HG02678 (cell line): ENCODE measurements around the gene ZNF786.
A peak's percentile ranks its signal among the peaks of the same experiment; 100 is the strongest.
"Not testable (repeated sequence)": the region's sequence is repeated elsewhere in the genome, so short reads cannot be mapped to it uniquely, and the experiment has no call there.

Experiments used
- ATAC-seq: cut with Tn5 transposase; IDR thresholded peaks from one replicate; pipeline ENCODE4 v1.9.1; 2021; ENCODE audit warnings: mild to moderate bottlenecking, moderate library complexity; ENCODE audit not compliant: unreplicated experiment

ZNF786 gene

DNA sequence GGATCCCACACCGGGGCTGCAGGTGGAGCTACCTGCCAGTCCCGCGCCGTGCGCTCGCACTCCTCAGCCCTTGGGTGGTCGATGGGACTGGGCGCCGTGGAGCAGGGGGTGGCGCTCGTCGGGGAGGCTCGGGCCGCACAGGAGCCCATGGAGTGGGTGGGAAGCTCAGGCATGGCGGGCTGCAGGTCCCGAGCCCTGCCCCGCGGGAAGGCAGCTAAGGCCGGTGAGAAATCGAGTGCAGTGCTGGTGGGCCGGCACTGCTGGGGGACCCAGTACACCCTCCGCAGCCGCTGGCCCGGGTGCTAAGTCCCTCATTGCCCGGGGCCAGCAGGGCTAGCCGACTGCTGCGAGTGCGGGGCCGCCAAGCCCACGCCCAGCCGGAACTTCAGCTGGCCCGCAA is 51.9 kb downstream of the ZNF786 start:
- not testable (repeated sequence) for ATAC-seq

DNA sequence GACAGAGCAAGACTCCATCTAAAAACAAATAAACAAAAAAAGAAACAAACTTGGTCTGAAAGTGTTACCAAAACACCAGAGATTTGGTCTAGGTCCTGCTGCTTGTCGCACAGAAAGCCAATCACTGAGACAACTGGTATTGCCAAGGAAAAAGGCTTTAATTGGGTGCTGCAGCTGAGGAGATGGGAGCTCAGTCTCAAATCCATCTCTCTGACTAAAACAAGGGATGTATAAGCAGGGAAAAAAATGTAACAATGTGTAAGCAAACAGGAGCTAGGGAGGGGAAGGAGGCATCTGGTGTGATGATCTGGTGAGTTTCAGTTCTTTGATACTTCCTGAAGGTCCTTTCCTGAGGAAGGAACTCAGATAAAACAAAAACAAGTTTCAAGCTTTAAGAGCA is 53.8 kb downstream of the ZNF786 start:
- ATAC-seq: no peak

DNA sequence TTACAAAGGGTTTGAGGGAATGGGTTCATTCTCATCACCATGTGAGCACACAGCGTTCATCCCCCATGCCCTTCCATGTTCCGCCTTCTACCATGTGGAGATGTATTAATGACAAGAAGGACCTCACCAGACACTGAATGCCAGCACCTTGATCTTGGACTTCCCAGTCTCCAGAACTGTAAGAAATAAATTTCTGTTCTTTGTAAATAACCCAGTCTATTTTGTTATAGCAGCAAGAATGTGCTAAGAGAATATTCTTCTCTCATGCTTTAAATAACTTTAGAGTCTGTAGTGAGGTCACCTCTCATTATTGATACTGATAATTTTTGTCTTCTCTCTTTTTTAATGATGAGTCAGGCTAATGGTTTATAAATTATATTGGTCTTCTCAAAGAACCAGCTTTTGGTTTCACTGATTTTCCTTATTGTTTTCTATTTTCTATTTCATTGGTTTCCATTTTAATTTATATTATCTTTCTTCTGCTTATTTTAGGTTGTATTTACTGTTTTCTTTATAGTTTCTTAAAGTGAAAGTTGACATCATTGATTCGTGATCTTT is 59.1 kb downstream of the ZNF786 start:
- ATAC-seq: no peak

DNA sequence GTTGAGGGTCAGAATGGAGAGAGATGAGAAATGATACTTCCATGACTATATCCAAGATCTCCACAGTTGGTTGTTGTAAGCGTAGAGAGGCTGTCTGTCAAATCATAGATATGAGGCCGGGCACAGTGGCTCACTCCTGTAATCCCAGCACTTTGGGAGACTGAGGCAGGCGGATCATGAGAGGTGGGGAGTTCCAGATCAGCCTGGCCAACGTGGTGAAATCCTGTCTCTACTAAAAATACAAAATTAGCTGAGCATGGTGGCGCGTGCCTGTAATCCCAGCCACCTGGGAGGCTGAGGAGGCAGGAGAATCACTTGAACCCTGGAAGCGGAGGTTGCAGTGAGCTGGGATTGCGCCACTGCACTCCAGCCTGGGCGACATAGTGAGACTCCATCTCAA is 60.1 kb downstream of the ZNF786 start:
- not testable (repeated sequence) for ATAC-seq

DNA sequence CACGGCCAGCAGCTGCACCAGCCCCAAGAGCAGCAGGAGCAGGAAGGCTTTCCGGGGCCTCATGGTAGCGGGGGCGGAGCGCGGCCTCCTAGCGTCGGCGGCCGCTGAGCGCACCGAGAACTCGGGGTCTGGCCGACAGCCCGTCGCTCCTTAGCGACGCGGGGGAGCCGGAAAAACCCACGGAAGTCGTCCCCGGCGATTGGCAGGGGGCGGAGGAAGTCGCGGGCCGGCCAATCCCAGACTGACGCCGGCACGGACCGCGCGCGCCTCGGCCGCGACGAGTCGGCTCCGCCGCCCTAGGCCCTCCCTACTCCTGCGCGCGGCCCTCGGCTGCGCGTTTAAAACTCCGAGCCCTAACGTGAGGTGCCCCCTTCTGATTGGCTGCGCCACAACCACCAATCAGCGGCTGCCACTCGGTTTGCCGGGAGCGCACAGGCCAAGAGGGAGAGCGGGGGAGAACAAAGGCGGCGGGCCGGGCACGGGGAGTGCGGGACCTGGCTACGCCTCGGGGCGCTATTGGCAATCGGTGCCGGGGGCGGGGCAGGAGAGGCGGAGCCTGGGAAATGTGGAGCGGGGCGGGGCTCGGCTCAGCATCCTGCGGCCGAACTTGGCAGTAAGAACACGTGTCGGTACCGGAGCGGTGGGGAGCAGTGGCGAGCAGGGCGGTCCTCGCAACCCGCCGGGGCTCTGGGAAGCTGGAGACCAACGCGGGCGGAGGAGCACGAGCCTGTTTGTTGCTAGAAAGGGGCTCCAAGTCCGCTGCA is 62.0 kb downstream of the ZNF786 start, which contains the start of gene PDIA4:
Gene PDIA4 (minus strand): TSS at position 160 of the 764 bp plus-strand sequence. CDS start 97 bp downstream, at position 63.
- peak; percentile 90 for ATAC-seq

DNA sequence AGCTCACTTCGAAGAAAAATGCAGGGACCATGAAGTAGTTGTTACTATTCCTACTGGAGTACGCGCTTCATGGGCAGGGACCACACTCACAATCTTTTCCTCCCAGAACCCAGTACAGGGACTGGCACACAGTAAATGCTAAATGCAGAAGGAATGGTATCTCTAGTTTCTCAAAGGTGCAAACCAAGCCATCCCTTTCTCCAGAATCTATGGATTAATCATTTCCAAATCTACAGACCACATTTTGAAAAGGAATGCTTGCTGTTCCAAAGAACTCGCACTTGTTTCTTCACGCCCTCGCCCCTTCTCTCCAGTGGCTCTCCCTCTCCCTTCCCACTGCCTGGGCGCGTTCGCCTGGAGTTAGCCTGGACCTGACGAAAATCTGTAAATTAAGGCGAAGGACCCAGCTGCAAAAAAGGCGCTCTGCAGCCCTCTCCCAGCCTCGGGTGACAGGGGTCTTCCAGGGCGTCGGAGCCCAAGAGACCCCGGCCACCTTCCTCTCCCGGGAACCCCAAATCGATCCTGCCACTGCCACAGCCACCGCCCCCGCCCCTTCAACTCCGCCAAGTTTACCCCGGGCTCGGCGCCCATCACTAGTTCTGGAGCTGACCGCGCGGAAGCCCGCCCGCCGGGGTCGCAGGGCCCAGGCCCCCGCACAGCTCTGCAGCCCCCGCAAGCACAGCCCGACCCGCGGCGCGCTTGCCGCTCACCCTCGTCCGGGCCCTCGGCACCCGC is 62.7 kb downstream of the ZNF786 start:
- ATAC-seq: no peak

DNA sequence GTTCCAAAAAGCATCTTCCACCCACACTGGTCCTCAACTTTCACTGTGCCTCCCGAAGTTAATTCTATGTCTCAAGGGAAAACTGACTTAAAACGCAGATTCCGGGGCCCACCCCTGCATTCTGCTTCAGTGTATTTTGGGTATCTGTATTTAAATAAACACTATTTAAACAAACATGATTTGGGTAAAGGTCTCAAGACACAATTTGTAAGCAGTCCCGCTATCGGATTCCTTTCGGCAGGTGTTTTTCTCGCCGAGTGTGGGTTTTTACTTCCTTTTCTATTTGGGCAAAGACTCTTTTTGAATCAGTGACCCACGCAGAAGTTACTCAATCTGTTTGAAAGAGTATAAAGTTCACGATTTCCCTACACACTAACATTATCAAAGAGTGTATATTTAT is 63.5 kb downstream of the ZNF786 start:
- ATAC-seq: no peak

DNA sequence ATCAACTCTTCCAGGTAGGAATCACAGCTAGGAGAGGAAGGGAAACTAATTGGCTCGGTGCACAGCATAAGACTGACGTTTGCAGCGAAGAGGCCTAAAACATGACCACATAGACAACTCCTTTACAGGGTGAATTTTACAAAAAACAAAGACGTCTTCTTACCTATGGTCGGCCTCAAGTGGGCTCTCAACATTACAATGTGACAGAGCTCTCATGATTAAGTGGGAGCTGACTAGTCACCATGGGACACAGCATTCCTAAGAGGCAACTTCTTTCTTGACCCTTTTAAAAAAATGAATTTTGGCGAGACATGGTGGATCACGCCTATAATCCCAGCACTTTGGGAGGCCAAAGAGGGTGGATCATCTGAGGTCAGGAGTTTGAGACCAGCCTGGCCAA is 66.9 kb downstream of the ZNF786 start:
- no peak for ATAC-seq

DNA sequence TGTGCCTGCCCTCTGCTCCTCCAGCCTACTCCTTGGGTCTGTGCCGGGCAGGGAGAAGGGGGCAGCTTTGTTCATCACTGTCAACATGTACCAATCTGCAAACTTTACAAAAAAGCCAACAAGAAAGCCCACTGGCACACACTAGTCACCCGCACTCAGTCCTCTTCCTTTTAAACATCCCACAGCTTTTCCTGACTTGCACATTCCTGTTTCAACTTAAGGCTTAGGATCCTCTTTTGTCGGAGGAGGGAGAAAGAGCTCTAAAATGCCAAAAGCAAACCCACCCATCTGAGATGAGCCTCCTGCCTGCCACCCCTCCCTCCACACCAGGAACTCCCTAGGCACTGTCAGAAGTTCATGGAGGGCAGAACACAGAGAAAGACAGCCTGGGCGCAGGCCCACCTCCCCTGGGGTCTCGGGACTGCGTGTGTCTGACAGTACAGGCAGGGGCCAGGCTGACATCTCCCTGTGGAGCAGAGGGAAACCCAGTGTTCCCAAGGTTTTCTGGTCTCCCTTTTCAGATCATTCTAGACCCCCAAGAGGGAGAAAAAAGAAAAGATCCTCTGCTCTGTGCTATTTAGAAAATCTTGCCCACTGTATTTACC is 67.7 kb downstream of the ZNF786 start:
- no peak for ATAC-seq

DNA sequence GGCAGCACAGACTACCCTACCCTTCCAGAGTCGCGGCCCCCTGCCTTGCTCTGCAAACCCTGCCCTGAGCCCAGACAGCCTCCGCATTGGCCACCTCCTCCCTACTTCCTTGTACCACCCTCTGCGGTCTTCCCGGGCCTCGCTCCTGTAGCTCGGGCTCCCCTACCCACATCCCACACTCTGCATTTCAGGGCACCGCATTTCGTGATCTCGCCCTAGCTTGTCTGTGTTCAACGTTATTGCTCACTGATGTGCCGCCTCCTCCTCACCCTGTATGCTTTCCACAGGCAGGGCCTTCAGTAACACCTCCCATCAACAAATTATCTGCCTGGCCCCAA is 68.8 kb downstream of the ZNF786 start:
- ATAC-seq: no peak

DNA sequence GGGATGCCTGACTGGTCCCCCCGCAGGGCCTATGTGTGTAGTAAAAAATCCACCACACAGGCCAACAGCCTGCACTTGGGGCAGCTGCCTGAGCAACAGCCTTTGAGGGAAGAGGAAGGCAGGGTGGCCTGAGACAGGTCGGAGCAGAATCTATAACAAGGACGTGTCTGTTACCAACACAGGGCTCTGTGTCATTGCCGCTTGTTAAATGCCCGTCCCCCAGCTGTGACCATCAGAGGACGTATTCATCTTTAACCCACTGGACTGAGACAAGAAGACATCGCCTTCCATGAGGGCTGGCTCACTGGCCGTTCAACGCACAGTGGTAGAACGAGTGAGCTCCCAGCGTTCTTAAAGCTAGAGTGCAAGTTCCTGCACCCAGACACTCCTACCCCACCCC is 70.0 kb downstream of the ZNF786 start:
- no peak for ATAC-seq
